HG03159 (cell line): ENCODE measurements around the gene OR2C1.

Source experiments
- ATAC-seq: cut with Tn5 transposase; IDR thresholded peaks from one replicate; pipeline ENCODE4 v1.9.1; 2021; ENCODE audit warnings: mild to moderate bottlenecking, moderate library complexity; ENCODE audit not compliant: unreplicated experiment

OR2C1 gene

GRCh38 chr16:3389663-3390338 lies 34.1 kb downstream of the OR2C1 start:
- no peak for ATAC-seq

GRCh38 chr16:3400446-3400778 lies 44.7 kb downstream of the OR2C1 start:
- peak; percentile 28 for ATAC-seq

GRCh38 chr16:3400779-3401688 lies 45.3 kb downstream of the OR2C1 start, which contains the start of the genes ZNF174 and ZSCAN32:
Gene ZNF174 (plus strand): TSS chr16:3401215. CDS start chr16:3402005, 790 bp downstream.
Gene ZSCAN32 (minus strand): TSS chr16:3401004. CDS start chr16:3397557, 3,447 bp downstream.
- peak; percentile 96 for ATAC-seq

- no peak for ATAC-seq
Observed at GRCh38 chr16:3401719-3402397, 46.2 kb downstream of the OR2C1 start.
